GM19324 (cell line): ENCODE measurements around the gene BTNL3.

Experiments
- ATAC-seq: cut with Tn5 transposase; IDR thresholded peaks from one replicate; pipeline ENCODE4 v1.9.1; 2021; ENCODE audit warnings: mild to moderate bottlenecking, moderate library complexity; ENCODE audit not compliant: unreplicated experiment, low FRiP score

BTNL3 gene

DNA sequence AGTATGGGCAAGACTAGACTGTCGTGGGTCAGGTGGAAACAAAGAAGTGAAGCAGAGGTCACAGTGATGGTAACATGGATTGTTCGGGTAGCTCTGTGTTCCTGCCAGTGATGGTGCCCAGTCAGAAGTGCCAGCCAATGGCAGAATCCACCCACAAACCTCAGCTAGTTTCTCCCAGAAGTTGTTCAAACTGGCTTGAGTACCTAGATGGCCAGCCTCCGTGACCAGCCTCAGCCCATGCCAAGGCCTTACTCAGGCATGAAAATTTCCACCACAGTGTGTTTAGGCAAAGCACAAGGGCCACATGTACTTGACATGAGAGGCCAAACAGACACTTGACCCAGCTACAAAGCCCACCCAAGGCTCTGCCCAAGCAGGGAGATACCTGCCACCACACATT, 32.0 kb downstream of the BTNL3 start:
- ATAC-seq: no peak

DNA sequence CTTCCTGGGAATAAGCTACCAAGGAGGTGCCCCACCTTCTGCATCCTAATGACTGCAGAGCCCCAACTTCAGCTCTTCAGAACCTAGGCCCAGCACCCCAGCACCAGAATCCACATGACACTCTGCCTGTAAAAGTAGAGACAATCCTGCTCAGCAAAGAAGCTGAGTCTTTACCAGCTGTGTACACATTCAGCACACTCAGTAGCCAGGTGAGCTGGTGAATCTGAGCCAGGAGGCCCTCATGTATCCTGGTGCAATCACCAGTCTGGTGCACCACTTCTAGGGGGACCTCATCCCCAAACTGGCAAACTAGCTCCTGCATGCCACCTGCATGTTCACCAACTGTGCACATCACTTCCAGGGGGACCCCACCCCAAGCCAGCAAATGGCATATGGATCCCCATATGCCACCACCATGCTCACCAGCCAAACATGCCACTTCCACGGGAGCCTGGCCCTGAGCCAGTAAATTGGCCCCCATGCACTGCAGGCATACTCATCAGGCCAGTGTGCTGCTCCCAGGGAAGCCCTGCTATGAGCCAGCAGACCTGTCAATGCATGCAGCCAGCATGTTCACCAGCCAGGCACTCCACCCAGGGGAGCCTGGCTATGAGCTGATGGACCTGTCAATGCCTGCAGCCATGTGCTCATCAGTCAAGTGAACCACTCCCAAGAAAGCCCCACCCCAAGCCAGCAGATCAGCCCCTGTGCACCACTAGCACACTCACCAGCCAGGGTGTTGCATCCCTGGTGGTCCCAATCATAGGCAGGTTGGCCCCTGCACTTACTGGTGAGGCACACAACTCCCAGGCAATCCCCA, 35.8 kb downstream of the BTNL3 start:
- no peak for ATAC-seq

DNA sequence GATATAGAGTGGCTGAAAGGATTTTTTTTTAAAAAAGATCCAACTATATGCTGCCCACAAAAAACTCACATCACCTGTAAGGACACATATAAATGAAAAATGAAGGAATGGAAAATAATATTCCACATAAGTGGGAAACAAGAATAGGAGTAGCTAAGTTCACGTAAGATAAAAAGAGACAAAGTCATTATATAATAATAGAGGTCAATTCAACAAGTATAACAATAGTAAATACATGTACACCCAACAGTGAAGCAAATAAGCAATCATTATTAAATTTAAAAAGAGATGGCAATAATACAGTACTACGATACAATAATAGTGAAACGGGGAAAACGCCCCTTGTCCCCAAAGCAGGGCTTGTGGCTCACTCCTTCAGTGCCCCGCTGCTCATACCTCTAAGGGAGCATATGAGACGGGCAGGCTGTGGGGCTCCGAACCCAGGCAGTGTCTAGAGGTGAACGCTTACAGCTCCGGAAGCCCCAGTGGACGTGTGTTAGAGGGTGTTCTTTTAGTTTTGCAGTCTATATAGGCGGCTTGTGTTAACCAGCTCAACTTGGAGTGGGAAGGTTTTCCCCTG, 38.9 kb downstream of the BTNL3 start:
- no peak for ATAC-seq

DNA sequence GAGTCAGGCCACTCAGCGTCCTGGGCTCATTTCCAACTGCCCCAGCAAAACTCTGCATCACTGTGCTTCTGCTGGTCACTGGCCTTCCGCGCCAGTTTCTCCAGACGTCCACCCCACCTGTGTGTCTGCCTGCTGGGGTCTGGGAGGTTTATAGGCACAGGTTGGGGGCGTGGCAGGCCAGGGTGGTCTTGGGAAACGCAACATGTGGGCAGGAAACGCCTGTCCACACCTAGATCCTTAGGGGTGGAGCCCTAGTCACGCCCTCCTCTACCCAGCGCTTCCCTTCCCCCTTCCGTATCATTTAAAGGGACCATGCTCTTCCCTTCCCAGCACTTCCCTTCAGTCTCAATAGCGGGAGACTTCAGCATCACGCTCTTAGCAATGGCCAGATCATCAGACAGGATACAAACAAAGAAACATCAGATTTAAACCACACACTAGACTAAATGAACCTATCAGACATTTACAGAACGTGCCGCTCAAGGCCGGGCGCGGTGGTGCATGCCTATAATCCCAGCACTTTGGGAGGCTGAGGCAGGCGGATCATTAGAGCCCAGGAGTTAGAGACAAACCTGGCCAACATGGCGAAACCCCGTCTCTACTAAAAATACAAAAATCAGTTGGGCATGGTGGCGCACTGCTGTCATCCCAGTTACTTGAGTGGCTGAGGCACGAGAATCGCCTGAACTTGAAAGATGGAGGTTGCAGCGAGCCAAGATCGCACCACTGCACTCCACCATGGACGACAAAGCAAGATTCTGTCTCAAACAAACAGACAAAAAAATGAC, 39.6 kb downstream of the BTNL3 start:
- ATAC-seq: no peak

DNA sequence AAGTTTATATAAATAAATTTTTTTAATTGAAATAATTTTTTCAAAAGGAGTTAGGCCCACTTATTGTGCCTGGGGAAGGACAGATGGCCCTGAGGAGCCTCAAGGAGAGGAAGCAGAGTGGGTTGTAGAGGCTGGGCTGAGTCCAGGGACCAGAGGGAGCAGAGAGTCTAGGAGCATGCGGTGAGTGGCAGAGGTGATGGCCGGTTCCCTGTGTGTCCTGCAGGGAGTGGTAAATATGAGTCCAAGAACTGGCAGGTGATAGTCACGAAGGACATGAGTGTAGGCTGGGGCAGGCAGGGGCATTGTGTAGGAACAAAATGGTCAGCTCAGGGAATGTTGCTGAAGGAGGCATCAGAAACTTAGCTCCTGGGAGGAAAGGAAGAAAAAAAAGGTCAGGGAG, 43.1 kb downstream of the BTNL3 start:
- ATAC-seq: no peak

DNA sequence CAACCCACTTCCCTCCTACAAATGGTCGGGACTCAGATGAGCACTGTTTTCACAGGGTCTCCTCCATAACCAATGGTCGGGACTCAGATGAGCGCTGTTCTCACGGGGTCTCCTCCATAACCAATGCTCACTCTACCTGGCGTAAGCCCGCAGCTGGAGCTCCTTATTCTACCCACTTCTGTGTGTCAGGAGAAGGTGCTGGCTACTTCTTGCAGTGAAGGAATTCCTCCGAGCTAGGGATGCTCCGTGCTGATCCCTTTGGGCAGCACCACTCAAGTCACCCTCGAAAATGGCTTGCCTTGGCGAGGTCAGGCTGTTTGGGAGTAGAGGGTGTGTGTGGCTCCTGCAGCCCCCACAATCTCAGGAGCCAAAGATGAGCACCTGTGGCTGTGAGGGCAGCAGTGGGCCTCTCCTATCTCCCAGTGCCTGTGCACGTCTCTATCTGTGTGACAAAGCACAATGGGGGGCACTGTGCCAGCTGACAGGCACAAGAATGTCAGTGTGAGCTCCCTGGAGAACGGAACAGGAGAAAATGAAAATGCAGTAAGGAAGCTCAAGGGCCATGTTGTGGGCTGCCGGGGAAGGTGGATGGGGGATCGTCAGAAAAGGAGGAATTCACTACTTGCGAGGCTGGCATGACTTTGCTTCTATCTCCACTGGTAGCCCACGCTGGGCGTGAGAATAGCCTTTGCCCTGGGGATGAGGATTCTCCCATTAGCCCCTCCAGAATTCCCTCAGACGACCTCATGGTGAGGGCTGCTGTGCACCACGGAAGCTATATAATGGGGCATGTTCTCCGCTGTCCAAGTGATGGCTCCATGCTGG, 47.6 kb downstream of the BTNL3 start:
- ATAC-seq: no peak

DNA sequence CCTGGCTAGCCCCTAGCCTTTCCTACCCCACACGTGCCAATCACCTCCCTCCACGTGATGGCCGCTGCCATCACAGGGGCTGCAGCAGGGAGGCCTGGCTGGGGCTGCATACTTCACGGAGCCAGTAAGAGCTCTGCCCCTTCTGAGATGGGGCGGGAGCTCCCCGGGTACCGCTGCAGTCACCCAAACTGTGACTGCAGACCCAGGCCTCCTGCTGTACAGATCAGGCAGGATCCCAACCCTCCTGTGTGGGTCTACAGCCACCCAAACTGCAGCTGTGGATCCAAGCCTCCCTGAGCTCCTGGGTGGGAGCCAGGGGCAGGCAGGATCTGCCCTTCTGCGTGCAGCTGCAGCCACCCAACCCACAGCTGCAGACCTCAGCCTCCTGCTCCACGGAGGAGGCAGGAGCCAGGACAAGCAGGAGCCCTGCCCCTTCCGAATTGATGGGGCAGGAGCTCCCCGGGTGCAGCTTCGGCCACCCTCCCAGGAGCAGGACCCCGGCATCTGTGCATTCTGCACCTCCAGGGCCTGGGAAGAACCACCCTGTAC, 48.2 kb downstream of the BTNL3 start:
- ATAC-seq: no peak

DNA sequence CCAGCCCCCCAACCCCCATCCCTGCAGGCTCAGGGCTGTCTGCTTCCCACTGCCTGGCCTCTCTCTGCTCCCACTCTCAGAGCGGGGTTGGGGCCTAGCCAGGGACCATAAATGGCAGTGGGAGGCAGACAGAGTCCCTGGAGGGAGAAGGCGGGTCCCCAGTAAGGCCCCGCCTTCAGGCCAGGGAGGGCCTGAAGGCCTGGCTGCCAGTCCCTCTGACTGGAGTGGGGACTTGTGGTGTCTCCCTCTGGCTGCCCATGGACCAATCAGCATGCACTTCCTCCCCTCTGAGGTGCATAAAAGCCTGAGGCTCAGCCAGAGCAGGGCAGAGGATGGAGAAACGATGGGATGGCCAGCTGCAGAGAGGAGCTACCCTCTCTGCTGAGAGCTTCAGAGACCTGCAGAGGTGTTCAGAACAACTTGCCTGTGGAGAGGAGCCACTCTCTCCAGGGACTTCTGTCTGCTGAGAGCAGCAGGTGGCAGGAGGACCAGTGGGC, 48.8 kb downstream of the BTNL3 start:
- ATAC-seq: no peak

DNA sequence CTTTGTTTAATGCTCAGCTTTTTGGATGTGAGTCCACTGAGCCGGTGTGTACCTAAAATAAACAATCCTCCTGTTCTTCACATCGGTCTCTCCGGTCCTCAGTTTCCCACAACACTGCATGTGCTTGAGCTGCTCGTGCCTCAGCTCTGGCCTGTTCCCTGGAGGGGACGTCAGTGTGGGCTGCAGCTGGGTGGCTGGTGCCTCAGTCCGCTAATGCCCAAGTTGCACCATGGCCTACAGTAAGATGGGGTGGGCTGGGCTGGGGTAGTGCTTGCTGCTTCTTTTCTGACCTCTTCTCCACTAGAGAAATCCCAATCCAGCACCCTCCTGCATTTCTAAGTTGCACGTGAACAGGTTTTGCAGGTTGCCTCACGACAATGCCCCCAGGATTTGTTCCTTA, 50.8 kb downstream of the BTNL3 start:
- no peak for ATAC-seq

DNA sequence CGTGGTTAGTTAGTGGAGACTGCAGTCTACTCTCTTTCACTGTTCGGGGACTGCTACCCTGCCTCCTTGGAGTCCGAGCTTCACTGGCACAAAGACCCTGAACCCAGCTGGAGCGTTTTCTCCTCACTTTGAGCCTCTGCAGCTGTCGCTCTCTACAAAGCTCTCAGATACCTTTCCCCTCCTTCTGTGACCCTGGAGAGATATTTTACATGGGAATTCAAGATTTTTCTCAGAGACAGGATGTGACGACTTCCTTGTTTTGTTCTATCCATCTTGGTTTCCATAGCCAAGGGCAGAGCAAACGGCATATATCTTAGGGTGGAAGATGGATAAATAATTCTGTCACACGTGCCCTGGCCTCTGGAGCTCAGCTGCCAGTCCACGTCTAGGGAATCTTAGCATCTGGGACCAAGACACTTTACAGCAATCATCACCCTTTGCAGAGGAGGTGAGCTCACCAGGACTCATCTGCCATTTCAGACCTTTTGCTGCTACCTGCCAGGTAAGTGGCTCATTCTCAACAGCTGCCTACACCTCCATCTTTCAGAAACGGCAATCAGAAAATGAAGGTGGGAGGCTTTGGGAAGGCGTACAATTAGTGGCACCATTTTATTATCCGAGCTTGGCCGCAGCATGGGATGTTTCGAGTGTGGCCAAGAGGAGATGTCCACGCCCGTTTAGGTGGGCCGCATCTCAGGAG, 51.4 kb downstream of the BTNL3 start, which contains the start of gene BTNL9:
Gene BTNL9, plus strand, starts transcription at position 336 of the 700 bp plus-strand sequence. CDS start 5,224 bp downstream, outside the sequence.
- ATAC-seq: no peak

DNA sequence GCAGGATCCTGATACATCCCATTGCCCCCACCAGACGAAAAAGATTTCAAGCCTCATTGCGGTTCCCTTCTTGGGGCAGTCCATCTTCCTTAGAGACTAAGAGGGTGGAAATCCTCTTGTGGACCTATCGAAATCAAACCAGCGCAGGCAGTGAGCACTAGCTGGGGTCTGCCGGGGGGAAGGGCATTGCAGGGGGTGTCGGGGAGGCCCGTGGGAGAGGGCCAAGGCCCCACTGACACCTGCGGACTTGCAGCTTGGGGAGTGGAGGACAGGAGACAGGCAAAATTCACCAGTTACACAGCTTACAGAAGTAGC, 51.9 kb downstream of the BTNL3 start:
- no peak for ATAC-seq

DNA sequence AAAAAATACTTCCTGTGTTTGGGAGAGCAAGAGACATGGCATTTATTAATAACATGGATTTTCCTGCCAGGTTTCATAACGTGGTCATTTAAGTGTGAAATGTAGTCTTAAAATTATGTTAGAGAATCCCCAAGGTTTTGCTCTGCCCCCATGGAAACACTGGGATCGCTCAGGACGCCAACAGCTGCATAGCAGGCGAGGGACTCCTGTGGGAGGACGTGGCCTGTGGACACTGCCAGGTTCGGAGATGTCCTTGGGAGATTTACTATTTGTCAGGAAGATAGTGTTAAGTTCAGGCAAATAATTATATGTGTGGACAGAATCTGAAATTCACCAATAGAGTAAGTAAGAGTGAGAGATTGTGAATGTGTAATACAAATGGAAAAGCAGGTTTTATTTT, 52.4 kb downstream of the BTNL3 start:
- ATAC-seq: no peak

DNA sequence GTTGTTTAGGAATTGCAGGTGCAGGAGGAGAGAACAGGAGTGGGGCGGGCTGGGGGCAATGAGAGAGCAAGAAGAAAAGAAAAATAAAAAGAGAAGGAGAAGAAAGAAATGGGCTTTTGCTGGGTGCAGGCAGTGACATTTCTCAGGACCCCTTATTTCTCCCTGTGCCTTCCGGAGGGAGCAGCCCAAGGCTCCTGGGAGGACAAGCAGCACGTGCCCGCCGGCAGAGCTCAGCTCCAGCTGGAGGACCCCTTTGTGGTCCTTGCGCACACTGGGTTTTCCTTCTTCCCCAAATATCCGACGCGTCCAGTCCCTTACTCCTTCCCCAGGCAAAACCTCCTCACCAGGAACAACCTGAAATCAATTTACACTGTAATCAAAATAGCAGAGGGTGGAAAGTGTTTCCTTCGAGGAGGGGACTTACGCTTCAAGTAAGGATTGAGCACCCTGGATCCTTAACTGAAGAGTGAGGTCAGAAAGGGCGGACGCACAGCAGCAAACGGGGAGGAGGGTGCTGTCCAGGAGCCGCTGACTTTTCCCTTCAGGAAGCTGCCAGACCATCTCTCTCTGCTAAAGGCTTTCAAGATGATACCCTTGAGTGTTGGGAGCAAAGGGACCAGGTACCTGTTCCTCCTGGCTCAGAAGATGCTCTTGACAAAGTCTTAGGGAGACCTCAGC, 53.5 kb downstream of the BTNL3 start:
- no peak for ATAC-seq

DNA sequence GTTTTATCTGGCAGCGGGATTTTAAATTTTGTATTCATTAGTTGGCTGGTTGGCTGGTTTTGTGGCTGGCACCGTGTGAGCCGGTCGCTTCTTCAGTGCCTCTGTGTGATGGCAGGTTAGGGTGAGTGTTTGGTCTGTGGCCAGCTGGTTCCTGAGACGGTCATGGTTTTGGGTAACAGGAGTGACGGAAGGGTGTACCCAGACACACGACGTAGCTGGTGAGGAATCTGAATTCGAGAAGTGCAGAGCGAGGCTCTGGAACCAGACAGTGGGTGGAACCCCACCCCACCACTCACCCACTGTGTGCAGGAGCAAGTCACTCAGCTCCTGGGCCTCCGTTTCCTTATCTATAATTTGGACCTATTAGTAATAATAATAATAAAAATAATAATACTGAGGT, 54.1 kb downstream of the BTNL3 start:
- no peak for ATAC-seq

DNA sequence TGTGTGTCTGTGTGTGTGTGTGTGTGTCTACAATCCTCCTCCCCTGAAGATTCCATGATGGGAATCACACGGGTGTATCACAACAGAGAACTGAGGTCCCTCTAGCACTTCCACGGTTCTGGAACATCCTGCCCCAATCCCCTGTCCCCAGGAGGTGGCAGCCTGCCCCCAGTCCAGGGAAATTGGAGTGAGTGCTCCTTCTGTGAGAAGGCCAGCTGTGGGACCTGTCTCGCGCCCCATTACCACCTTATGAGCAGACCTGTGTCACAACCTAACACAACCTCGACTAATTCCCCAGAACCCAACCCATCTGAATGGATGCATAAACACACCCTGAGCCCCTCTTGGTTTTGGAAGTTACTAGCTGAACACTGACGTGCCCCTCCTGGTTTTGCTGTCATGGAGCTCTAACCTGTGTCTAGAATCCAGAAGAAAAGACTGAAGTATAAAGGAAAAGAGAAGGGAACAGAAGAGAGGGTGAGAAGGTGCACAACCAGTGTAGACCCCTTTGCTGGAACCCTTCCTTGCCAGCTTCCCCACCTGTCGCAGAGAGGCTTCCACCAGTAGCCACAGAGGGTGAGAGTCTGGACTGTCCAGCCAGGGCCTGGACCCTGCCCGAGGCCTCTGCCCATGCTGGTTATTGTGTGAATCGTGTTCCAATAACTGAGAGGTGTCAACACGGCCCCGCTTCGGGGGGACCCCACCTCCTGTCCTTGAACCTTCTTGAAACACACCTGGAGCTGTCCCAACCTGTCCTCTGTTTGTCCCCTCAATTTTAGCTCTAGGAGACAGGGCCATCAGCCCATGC, 54.8 kb downstream of the BTNL3 start:
- no peak for ATAC-seq

DNA sequence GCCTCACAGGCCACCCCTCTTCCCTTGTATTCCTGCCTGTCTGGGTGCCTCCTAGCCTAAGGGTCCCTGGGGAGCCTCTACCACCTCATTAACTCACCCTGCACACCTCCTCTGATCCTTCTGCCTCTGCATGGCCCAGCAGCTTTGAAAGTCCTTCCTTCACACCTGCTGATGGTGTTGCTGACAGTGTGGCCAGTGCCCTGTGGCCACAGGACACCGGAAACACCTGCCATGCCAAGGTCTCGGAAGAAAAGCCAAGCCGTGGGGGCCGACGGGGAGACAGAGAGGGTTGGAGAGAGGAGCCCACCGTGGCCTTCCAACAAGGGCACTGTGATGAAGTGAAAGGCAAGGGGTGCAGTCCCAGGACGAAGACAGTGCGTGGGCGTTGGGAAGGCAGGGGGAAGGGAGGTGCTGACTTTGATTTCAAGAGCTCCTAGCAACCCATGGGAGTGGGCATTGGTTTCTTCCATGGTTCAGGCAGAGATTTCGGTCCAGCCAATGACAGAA, 55.5 kb downstream of the BTNL3 start:
- ATAC-seq: no peak

DNA sequence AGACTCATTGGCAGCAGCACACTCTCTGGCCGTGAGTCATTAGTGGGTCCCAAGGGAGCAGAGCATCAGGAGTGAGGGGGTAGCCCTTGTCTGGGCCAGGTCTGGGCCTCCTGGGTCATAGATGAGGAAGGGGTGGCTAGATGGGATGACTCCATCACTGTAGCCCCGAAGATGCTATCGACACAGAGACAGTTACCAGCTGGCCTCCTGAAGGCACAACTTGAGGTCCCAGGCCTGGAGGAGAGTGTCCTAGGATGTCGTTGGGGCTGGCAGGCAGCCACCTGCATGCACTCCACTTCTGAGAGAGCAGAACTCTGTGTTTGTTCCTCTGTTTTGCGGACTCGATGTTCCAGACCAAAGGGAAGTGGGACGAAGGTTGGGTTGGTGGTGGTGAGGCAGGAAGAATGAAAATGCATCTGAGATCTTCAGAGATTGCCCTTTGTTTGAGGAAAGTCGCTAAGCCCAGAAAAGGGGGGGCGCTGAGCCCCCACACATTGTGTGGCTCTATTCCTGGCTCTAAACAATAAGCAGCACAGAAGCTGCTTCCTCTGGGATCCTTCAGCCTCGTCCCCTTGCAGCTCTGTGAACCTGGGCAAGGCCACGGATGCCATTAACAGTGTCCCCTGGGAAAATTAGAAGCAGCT, 56.1 kb downstream of the BTNL3 start:
- no peak for ATAC-seq

DNA sequence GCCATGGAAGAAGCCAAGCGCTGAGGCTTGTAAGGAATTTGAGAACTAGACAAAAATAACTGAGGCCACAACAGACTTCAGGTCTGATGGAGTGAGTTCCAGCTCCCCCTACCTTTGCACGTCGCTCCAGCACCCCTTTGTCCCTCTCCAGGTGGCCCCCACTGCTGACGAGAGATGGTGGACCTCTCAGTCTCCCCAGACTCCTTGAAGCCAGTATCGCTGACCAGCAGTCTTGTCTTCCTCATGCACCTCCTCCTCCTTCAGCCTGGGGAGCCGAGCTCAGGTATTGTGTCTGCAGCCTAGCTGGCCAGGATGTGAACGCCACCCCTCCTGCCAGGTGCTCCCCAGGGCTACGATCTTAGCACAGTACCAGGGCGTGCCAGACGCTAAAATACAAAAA, 56.7 kb downstream of the BTNL3 start:
- no peak for ATAC-seq
